Activated CD8-positive, alpha-beta memory T cell treated with anti-CD3 and anti-CD28 coated beads for 48 hours (primary cell): ENCODE results near the gene LGR4.

ENCODE experiments used
- DNase-seq, 3 experiments: peaks; one replicate each; pipeline ENCODE4 v3.0.0-alpha.2; 2020; ENCODE audit warnings: low read depth in 2 of 3, low spot score in 2 of 3

The LGR4 gene

GRCh38 chr11:27405134-27405533, 67.5 kb downstream of the LGR4 start:
- no peak for DNase-seq

- DNase-seq = no peak
Measured at GRCh38 chr11:27404427-27404826, 68.2 kb downstream of the LGR4 start.

- no peak for DNase-seq
Measured at GRCh38 chr11:27403195-27403594, 69.4 kb downstream of the LGR4 start.

GRCh38 chr11:27402450-27402849, 70.1 kb downstream of the LGR4 start:
- no peak for DNase-seq

- DNase-seq = no peak
Measured at GRCh38 chr11:27401833-27402316, 70.7 kb downstream of the LGR4 start.

GRCh38 chr11:27401280-27401832, 71.2 kb downstream of the LGR4 start:
- no peak for DNase-seq

GRCh38 chr11:27398400-27398770, 74.2 kb downstream of the LGR4 start:
- no peak for DNase-seq

GRCh38 chr11:27397624-27398399, 74.8 kb downstream of the LGR4 start:
- DNase-seq = no peak

- DNase-seq = no peak
Measured at GRCh38 chr11:27396259-27396839, 76.2 kb downstream of the LGR4 start.

- no peak for DNase-seq
Measured at GRCh38 chr11:27395556-27396258, 76.9 kb downstream of the LGR4 start.

- no peak for DNase-seq
Measured at GRCh38 chr11:27394781-27395228, 77.8 kb downstream of the LGR4 start.

GRCh38 chr11:27392278-27393114, 80.1 kb downstream of the LGR4 start:
- no peak for DNase-seq

- DNase-seq = no peak
Measured at GRCh38 chr11:27391331-27392015, 81.1 kb downstream of the LGR4 start.

GRCh38 chr11:27390318-27391295, 82.0 kb downstream of the LGR4 start:
- DNase-seq = no peak

- no peak for DNase-seq
Measured at GRCh38 chr11:27388869-27389268, 83.7 kb downstream of the LGR4 start.

- no peak for DNase-seq
Measured at GRCh38 chr11:27388001-27388400, 84.6 kb downstream of the LGR4 start.

- DNase-seq = no peak
Measured at GRCh38 chr11:27387362-27387761, 85.2 kb downstream of the LGR4 start.

- no peak for DNase-seq
Measured at GRCh38 chr11:27386181-27386845, 86.3 kb downstream of the LGR4 start.

GRCh38 chr11:27385245-27385644, 87.3 kb downstream of the LGR4 start:
- DNase-seq = no peak
